ENCODE measurements around the gene CXXC5. TPM values are rescaled to one million over a fixed set of nuclear protein-coding genes. Genes with fewer than 3 reads are reported as not detected.

The CXXC5 gene
- polyA plus RNA-seq, 1 donor from 2014 or later, result 24.4 TPM

GRCh38 chr5:139665626-139666025, 17.5 kb downstream of the CXXC5 start:
- no peaks in the 10 kb centered on the region for H3K27me3 ChIP-seq (ENCODE audit: insufficient read depth, low read depth, low read length)
- H2AFZ ChIP-seq (ENCODE audit: low read depth, low read length), result no peak overlapping the region
- H3K79me2 ChIP-seq (replicated peaks; ENCODE audit: insufficient read depth, low read length), result peaks cover 27% of the 10 kb centered on the region
- H3K9me3 ChIP-seq (ENCODE audit: low read length), result no peaks in the 10 kb centered on the region
- H3K4me3 ChIP-seq (ENCODE audit: low read length), result no peak overlapping the region
- no peaks in the 10 kb centered on the region for H4K20me1 ChIP-seq (ENCODE audit: insufficient read depth)
- no peak overlapping the region for H3K4me2 ChIP-seq (ENCODE audit: low read length)
- H3F3A ChIP-seq (ENCODE audit: insufficient read depth, low read length, poor library complexity, severe bottlenecking), result no peaks in the 10 kb centered on the region
- H3K9me2 ChIP-seq (ENCODE audit: insufficient read depth, low read length), result no peaks in the 10 kb centered on the region
- TF ChIP-seq RAD21 (conservative IDR thresholded peaks at IDR 0.05) (no peak), SMC3 (conservative IDR thresholded peaks at IDR 0.05; ENCODE audit: poor library complexity) (no peak), CTCF (IDR thresholded peaks at IDR 0.05; ENCODE audit: poor library complexity, severe bottlenecking) (no peak), EP300 (conservative IDR thresholded peaks at IDR 0.05; ENCODE audit: poor library complexity, severe bottlenecking) (no peak), MXI1 (conservative IDR thresholded peaks at IDR 0.05; ENCODE audit: poor library complexity, severe bottlenecking) (no peak)
- H3K36me3 ChIP-seq (ENCODE audit: insufficient read depth, low read length), result no peaks in the 10 kb centered on the region
- H3K9ac ChIP-seq (ENCODE audit: low read length), result no peak overlapping the region
- H3K27ac ChIP-seq (ENCODE audit: low read length), result no peak overlapping the region

GRCh38 chr5:139666551-139666950, 18.4 kb downstream of the CXXC5 start:
- no peak overlapping the region for H3K27ac ChIP-seq (ENCODE audit: low read length)
- H4K20me1 ChIP-seq (ENCODE audit: insufficient read depth), result no peaks in the 10 kb centered on the region
- H3K9me3 ChIP-seq (ENCODE audit: low read length), result no peaks in the 10 kb centered on the region
- no peak overlapping the region for H3K4me2 ChIP-seq (ENCODE audit: low read length)
- H3K36me3 ChIP-seq (ENCODE audit: insufficient read depth, low read length), result no peaks in the 10 kb centered on the region
- no peaks in the 10 kb centered on the region for H3K27me3 ChIP-seq (ENCODE audit: insufficient read depth, low read depth, low read length)
- TF ChIP-seq POLR2AphosphoS5 (IDR thresholded peaks at IDR 0.05) (no peak), RAD21 (conservative IDR thresholded peaks at IDR 0.05) (no peak), EP300 (conservative IDR thresholded peaks at IDR 0.05; ENCODE audit: poor library complexity, severe bottlenecking) (no peak), TAF1 (IDR thresholded peaks at IDR 0.05; ENCODE audit: low read depth) (no peak), MXI1 (conservative IDR thresholded peaks at IDR 0.05; ENCODE audit: poor library complexity, severe bottlenecking) (no peak)
- H3K9ac ChIP-seq (ENCODE audit: low read length), result no peak overlapping the region
- no peak overlapping the region for H2AFZ ChIP-seq (ENCODE audit: low read depth, low read length)
- no peak overlapping the region for H3K4me3 ChIP-seq (ENCODE audit: low read length)
- no peaks in the 10 kb centered on the region for H3F3A ChIP-seq (ENCODE audit: insufficient read depth, low read length, poor library complexity, severe bottlenecking)
- peaks cover 21% of the 10 kb centered on the region for H3K79me2 ChIP-seq (replicated peaks; ENCODE audit: insufficient read depth, low read length)
- H3K9me2 ChIP-seq (ENCODE audit: insufficient read depth, low read length), result no peaks in the 10 kb centered on the region

- Histone ChIP-seq H2AFZ (ENCODE audit: low read depth, low read length) (no peak overlapping the region), H3K9me2 (ENCODE audit: insufficient read depth, low read length) (no peaks in the 10 kb centered on the region), H3K27me3 (ENCODE audit: insufficient read depth, low read depth, low read length) (no peaks in the 10 kb centered on the region), H4K20me1 (ENCODE audit: insufficient read depth) (no peaks in the 10 kb centered on the region), H3K36me3 (ENCODE audit: insufficient read depth, low read length) (no peaks in the 10 kb centered on the region), H3K27ac (ENCODE audit: low read length) (no peak overlapping the region), H3K4me2 (ENCODE audit: low read length) (no peak overlapping the region), H3K9me3 (ENCODE audit: low read length) (no peaks in the 10 kb centered on the region), H3K4me3 (ENCODE audit: low read length) (no peak overlapping the region), H3K79me2 (replicated peaks; ENCODE audit: insufficient read depth, low read length) (peaks cover 16% of the 10 kb centered on the region), H3F3A (ENCODE audit: insufficient read depth, low read length, poor library complexity, severe bottlenecking) (no peaks in the 10 kb centered on the region), H3K9ac (ENCODE audit: low read length) (peak overlapping the region; percentile 9)
- TF ChIP-seq TAF1 (IDR thresholded peaks at IDR 0.05; ENCODE audit: low read depth), result no peak
- TF ChIP-seq POLR2AphosphoS5 (IDR thresholded peaks at IDR 0.05), result no peak
- TF ChIP-seq MXI1 (conservative IDR thresholded peaks at IDR 0.05; ENCODE audit: poor library complexity, severe bottlenecking), result no peak
- TF ChIP-seq EZH2 (IDR thresholded peaks at IDR 0.05; ENCODE audit: borderline replicate concordance, insufficient read depth, low read length, poor library complexity, severe bottlenecking), result no peak
- TF ChIP-seq EP300 (conservative IDR thresholded peaks at IDR 0.05; ENCODE audit: poor library complexity, severe bottlenecking), result no peak
- no peak for TF ChIP-seq CTCF (IDR thresholded peaks at IDR 0.05; ENCODE audit: poor library complexity, severe bottlenecking)
These were observed 19.0 kb downstream of the CXXC5 start for GRCh38 chr5:139667001-139667729.

Measured in neural cell (in vitro differentiated cells).